Tongue (tissue), 2 donors: Measurements from ENCODE around the gene ZNF532. TPM values are rescaled to one million over a fixed set of nuclear protein-coding genes. Genes with fewer than 3 reads are reported as not detected.

Experiments used
- DNase-seq: peaks from one replicate; pipeline ENCODE4 v3.0.0-alpha.2; 2015
- total RNA-seq: library from RNA; depleted of rRNA; stranded (reverse); fragments of >200 nt; gene quantifications from one replicate; pipeline ENCODE4 v1.2.3, GENCODE V29; 2014

Gene ZNF532
- total RNA-seq, 1 donor from 2014 or later, result 86.1 TPM

- DNase-seq, result no peak
Measured at GRCh38 chr18:58977223-58977622, 112.5 kb downstream of the ZNF532 start.

GRCh38 chr18:58977801-58978200 lies 113.1 kb downstream of the ZNF532 start:
- DNase-seq, result no peak

- DNase-seq, result no peak
Measured at GRCh38 chr18:58978916-58979315, 114.2 kb downstream of the ZNF532 start.

- no peak for DNase-seq
Measured at GRCh38 chr18:58979615-58980014, 114.9 kb downstream of the ZNF532 start.

GRCh38 chr18:58980991-58981390 lies 116.3 kb downstream of the ZNF532 start:
- no peak for DNase-seq

- DNase-seq, result no peak
Measured at GRCh38 chr18:58983260-58984155, 118.8 kb downstream of the ZNF532 start.

- no peak for DNase-seq
Measured at GRCh38 chr18:58988600-58988999, 123.9 kb downstream of the ZNF532 start.

GRCh38 chr18:58989184-58989759 lies 124.6 kb downstream of the ZNF532 start:
- no peak for DNase-seq

GRCh38 chr18:58990720-58991119 lies 126.0 kb downstream of the ZNF532 start:
- no peak for DNase-seq

GRCh38 chr18:58991167-58991798 lies 126.6 kb downstream of the ZNF532 start:
- DNase-seq, result no peak

- no peak for DNase-seq
Measured at GRCh38 chr18:58992301-58993231, 127.9 kb downstream of the ZNF532 start.

- DNase-seq, result peak; percentile 35
Measured at GRCh38 chr18:58993260-58993659, 128.6 kb downstream of the ZNF532 start.

GRCh38 chr18:58995663-58996062 lies 131.0 kb downstream of the ZNF532 start:
- DNase-seq, result no peak

GRCh38 chr18:58996131-58996641 lies 131.5 kb downstream of the ZNF532 start:
- DNase-seq, result peak; percentile 75

GRCh38 chr18:58996696-58997095 lies 132.0 kb downstream of the ZNF532 start:
- DNase-seq, result no peak

GRCh38 chr18:58997811-58998337 lies 133.2 kb downstream of the ZNF532 start:
- no peak for DNase-seq

- peak; percentile 51 for DNase-seq
Measured at GRCh38 chr18:58998401-58999203, 133.9 kb downstream of the ZNF532 start.

- no peak for DNase-seq
Measured at GRCh38 chr18:59001166-59001565, 136.5 kb downstream of the ZNF532 start.

- no peak for DNase-seq
Measured at GRCh38 chr18:59001721-59002120, 137.0 kb downstream of the ZNF532 start.

- DNase-seq, result no peak
Measured at GRCh38 chr18:59002974-59003594, 138.4 kb downstream of the ZNF532 start.
